SK-N-SH (cell line): ENCODE measurements around the gene CORO6. TPM values are rescaled to one million over a fixed set of nuclear protein-coding genes. Genes with fewer than 3 reads are reported as not detected.

Experiments used
- CTCF ChIA-PET: fragments of 300-600, 350-600 bp; formaldehyde crosslinking; extraction: SDS; loops from one replicate; lab custom pipeline; 2021; lab: Yijun Ruan, JAX
- POLR2A ChIA-PET: fragments of 350-600 bp; sonication (Branson Sonifier 250); formaldehyde crosslinking; extraction: SDS; loops from one replicate; lab custom pipeline; 2020; ENCODE audit warnings: antibody characterized with exemption, inconsistent platforms; lab: Yijun Ruan, JAX
- DNase-seq: peaks from one replicate; pipeline ENCODE4 v3.0.0; 2012
- H2AFZ ChIP-seq: fragments of 200-600 bp; sonication (generic); 2 replicates; pipeline ENCODE4 v1.8.1; 2016; ENCODE audit warnings: antibody characterized with exemption, mild to moderate bottlenecking, low read depth
- H3F3A ChIP-seq: fragments of 200-600 bp; sonication (generic); replicated peaks from 2 replicates; pipeline ENCODE3; 2016; ENCODE audit warnings: antibody characterized with exemption, mild to moderate bottlenecking; ENCODE audit not compliant: insufficient read depth
- H3K27ac ChIP-seq, 2 experiments: fragments of 200-500 bp in 1 of 2; fragments of 200-600 bp in 1 of 2; sonication (Bioruptor generic) in 1 of 2; sonication (generic), shearing (Covaris generic) in 1 of 2; 2 replicates each; pipeline versions ENCODE4 v1.5.1 to v1.6.1; 2014 to 2016; ENCODE audit warnings: low read depth in 2 of 2, inconsistent platforms in 1 of 2, low read length in 1 of 2, mild to moderate bottlenecking in 1 of 2, mixed read lengths in 1 of 2
- H3K27me3 ChIP-seq: fragments of 200-600 bp; sonication (generic), shearing (Covaris generic); 2 replicates; pipeline ENCODE4 v1.6.1; 2016; ENCODE audit warnings: mixed run types; ENCODE audit not compliant: insufficient read depth
- H3K36me3 ChIP-seq, 2 experiments: fragments of 200-500 bp in 1 of 2; fragments of 200-600 bp in 1 of 2; sonication (Bioruptor generic) in 1 of 2; sonication (generic) in 1 of 2; replicated peaks in 1 of 2; 2 replicates each; pipeline versions ENCODE3 to v1.5.1; 2014 to 2016; ENCODE audit warnings: low read length in 1 of 2, mild to moderate bottlenecking in 1 of 2; ENCODE audit not compliant: insufficient read depth in 2 of 2, control insufficient read depth in 1 of 2
- H3K4me1 ChIP-seq, 2 experiments: fragments of 200-500 bp in 1 of 2; fragments of 200-600 bp in 1 of 2; sonication (Bioruptor generic) in 1 of 2; sonication (generic), shearing (Covaris generic) in 1 of 2; 2 replicates each; pipeline versions ENCODE4 v1.5.1 to v1.6.1; 2014 to 2016; ENCODE audit warnings: low read depth in 1 of 2, low read length in 1 of 2, mixed run types in 1 of 2; ENCODE audit not compliant: insufficient read depth in 2 of 2, control insufficient read depth in 1 of 2
- H3K4me2 ChIP-seq: fragments of 200-600 bp; sonication (generic), shearing (Covaris generic); 2 replicates; pipeline ENCODE4 v1.6.1; 2017; ENCODE audit warnings: mixed run types
- H3K4me3 ChIP-seq, 2 experiments: fragments of 200-500 bp in 1 of 2; fragments of 200-600 bp in 1 of 2; sonication (Bioruptor generic) in 1 of 2; sonication (generic), shearing (Covaris generic) in 1 of 2; 2 replicates each; pipeline versions ENCODE4 v1.5.1 to v1.8.1; 2014 to 2016; ENCODE audit warnings: low read depth in 2 of 2, inconsistent platforms in 1 of 2, low read length in 1 of 2, mild to moderate bottlenecking in 1 of 2, mixed read lengths in 1 of 2, moderate library complexity in 1 of 2
- H3K79me2 ChIP-seq: fragments of 200-600 bp; sonication (generic); 2 replicates; pipeline ENCODE4 v1.8.1; 2017; ENCODE audit warnings: mild to moderate bottlenecking; ENCODE audit not compliant: insufficient read depth
- H3K9ac ChIP-seq: fragments of 200-600 bp; sonication (generic); 2 replicates; pipeline ENCODE4 v1.6.1; 2017; ENCODE audit warnings: mixed run types
- H3K9me2 ChIP-seq: fragments of 200-600 bp; sonication (generic); 2 replicates; pipeline ENCODE4 v1.6.1; 2017; ENCODE audit warnings: mixed run types
- H3K9me3 ChIP-seq: fragments of 200-600 bp; sonication (generic); 2 replicates; pipeline ENCODE4 v1.6.1; 2017; ENCODE audit warnings: mixed run types, mild to moderate bottlenecking, moderate library complexity
- H4K20me1 ChIP-seq: fragments of 200-600 bp; sonication (generic); 2 replicates; pipeline ENCODE4 v1.6.1; 2017; ENCODE audit warnings: mild to moderate bottlenecking, mixed run types; ENCODE audit not compliant: insufficient read depth
- CHD2 ChIP-seq: fragments of 150-350 bp; IDR thresholded peaks from 2 replicates; pipeline ENCODE4 v1.6.1; 2018; ENCODE audit warnings: low read length; ENCODE audit not compliant: partially characterized antibody
- FOSL2 ChIP-seq: IDR thresholded peaks from 2 replicates; pipeline ENCODE4 v1.4.0; 2012; ENCODE audit warnings: low read depth, mild to moderate bottlenecking, moderate library complexity, borderline replicate concordance
- FOXJ3 ChIP-seq: sonication (generic); formaldehyde crosslinking; IDR thresholded peaks from 2 replicates; pipeline ENCODE4 v1.5.1; 2020; ENCODE audit warnings: mild to moderate bottlenecking, missing genetic modification reagents
- GATA2 ChIP-seq: sonication (generic); formaldehyde crosslinking; IDR thresholded peaks from 2 replicates; pipeline ENCODE4 v1.5.0; 2020; ENCODE audit warnings: mild to moderate bottlenecking, missing genetic modification reagents
- JUND ChIP-seq: IDR thresholded peaks from 2 replicates; pipeline ENCODE4 v1.4.0; 2012
- MEF2A ChIP-seq: IDR thresholded peaks from 2 replicates; pipeline ENCODE4 v1.4.0; 2012; ENCODE audit warnings: low read depth, borderline replicate concordance
- NFIC ChIP-seq: IDR thresholded peaks from 2 replicates; pipeline ENCODE4 v1.4.0; 2012; ENCODE audit warnings: borderline replicate concordance
- RAD21 ChIP-seq: IDR thresholded peaks from 2 replicates; pipeline ENCODE4 v1.6.1; 2012; ENCODE audit warnings: mild to moderate bottlenecking, low read length
- RCOR1 ChIP-seq: fragments of 150-350 bp; IDR thresholded peaks from 2 replicates; pipeline ENCODE4 v1.6.1; 2017; ENCODE audit warnings: antibody characterized with exemption, low read length
- RXRA ChIP-seq: IDR thresholded peaks from 2 replicates; pipeline ENCODE4 v1.4.0; 2012; ENCODE audit warnings: low read depth, mild to moderate bottlenecking, borderline replicate concordance
- TAF1 ChIP-seq: IDR thresholded peaks from 2 replicates; pipeline ENCODE4 v1.6.1; 2012; ENCODE audit warnings: low read depth, mild to moderate bottlenecking, low read length, moderate library complexity, borderline replicate concordance
- TCF12 ChIP-seq: IDR thresholded peaks from 2 replicates; pipeline ENCODE4 v1.4.0; 2012
- USF1 ChIP-seq: IDR thresholded peaks from 2 replicates; pipeline ENCODE4 v1.4.0; 2012; ENCODE audit warnings: low read depth, borderline replicate concordance
- ZBTB33 ChIP-seq: IDR thresholded peaks from 2 replicates; pipeline ENCODE4 v1.4.0; 2012; ENCODE audit warnings: low read depth, borderline replicate concordance
- WGBS: methylation state at CpG from one replicate; pipeline ENCODE4 v1.1.6; 2017; ENCODE audit warnings: low lambda C conversion rate; 5-methylcytosine and 5-hydroxymethylcytosine counted together
- polyA plus RNA-seq, 3 experiments: library from polyadenylated mRNA; depleted of rRNA; stranded (reverse); fragments of >200 nt; gene quantifications; 2 replicates each; pipeline ENCODE4 v1.2.3, GENCODE V29; 2012
- TF ChIP-seq, protein P1 (sequence below): fragments of 150-350 bp; IDR thresholded peaks from 2 replicates; pipeline ENCODE4 v1.6.1; 2017; ENCODE audit warnings: antibody characterized with exemption, low read length, low read depth, borderline replicate concordance
- TF ChIP-seq, protein P2 (sequence below): IDR thresholded peaks from 2 replicates; pipeline ENCODE4; 2012

Gene CORO6
- polyA plus RNA-seq, 1 of the 3 experiments (the other 2 are of a cell fraction) = 18.4 TPM

GRCh38 chr17:29577001-29577370 lies 45.7 kb downstream of the CORO6 start:
- Histone ChIP-seq H3K4me2 (no peak overlapping the region), H3K79me2 (peaks cover 7% of the 10 kb centered on the region; the same call in 1 of the 2 replicates), H3K27me3 (no peaks in the 10 kb centered on the region), H3K4me1 (peaks cover 0 to 13% of the 10 kb centered on the region in 2 experiments; a peak in 1 of 4 replicates), H3K9me2 (no peaks in the 10 kb centered on the region), H3K4me3 (no peak overlapping the region), H3K36me3 (peaks cover 9 to 79% of the 10 kb centered on the region in 2 experiments), H2AFZ (no peak overlapping the region), H4K20me1 (peaks cover 11% of the 10 kb centered on the region), H3K9me3 (no peaks in the 10 kb centered on the region), H3K9ac (no peak overlapping the region), H3K27ac (no peak overlapping the region), H3F3A (peaks cover 5% of the 10 kb centered on the region)
- DNase-seq = no peak
- TF ChIP-seq FOXJ3 (CRISPR knock-in tag) (no peak), TAF1 (no peak), FOSL2 (no peak), ZBTB33 (no peak), CHD2 (no peak), USF1 (no peak), GATA2 (no peak), RXRA (no peak), NFIC (no peak), RAD21 (no peak), RCOR1 (no peak), TCF12 (no peak), MEF2A (no peak), JUND (no peak)
- TF ChIP-seq, protein P1, sequence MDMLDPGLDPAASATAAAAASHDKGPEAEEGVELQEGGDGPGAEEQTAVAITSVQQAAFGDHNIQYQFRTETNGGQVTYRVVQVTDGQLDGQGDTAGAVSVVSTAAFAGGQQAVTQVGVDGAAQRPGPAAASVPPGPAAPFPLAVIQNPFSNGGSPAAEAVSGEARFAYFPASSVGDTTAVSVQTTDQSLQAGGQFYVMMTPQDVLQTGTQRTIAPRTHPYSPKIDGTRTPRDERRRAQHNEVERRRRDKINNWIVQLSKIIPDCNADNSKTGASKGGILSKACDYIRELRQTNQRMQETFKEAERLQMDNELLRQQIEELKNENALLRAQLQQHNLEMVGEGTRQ = no peak
- TF ChIP-seq, protein P2, sequence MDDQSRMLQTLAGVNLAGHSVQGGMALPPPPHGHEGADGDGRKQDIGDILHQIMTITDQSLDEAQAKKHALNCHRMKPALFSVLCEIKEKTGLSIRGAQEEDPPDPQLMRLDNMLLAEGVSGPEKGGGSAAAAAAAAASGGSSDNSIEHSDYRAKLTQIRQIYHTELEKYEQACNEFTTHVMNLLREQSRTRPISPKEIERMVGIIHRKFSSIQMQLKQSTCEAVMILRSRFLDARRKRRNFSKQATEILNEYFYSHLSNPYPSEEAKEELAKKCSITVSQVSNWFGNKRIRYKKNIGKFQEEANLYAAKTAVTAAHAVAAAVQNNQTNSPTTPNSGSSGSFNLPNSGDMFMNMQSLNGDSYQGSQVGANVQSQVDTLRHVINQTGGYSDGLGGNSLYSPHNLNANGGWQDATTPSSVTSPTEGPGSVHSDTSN = no peak
- ChIA-PET POLR2A (interaction anchor here (1.5 kb wide), 1 partner anchor 11 kb away, joined by 6 read pairs; no protein-coding TSS in a partner anchor), CTCF (interaction anchor here (0.8 to 12.7 kb wide), 4 partner anchors 7 to 517 kb away, joined by 4 to 166 read pairs (median 68); partner anchors contain the start of genes ABHD15, ANKRD13B and TP53I13)
- WGBS = 100% methylated on average over 3 of the region's 9 CpGs
